Suprapubic skin (tissue), 4 donors: ENCODE measurements around the gene HCN2.

Experiments used
- EP300 ChIP-seq: sonication (generic); formaldehyde crosslinking; IDR thresholded peaks from one replicate; pipeline ENCODE4 v1.6.1; 2017; ENCODE audit warnings: antibody characterized with exemption
- POLR2AphosphoS5 ChIP-seq, 3 donors: sonication (generic); formaldehyde crosslinking; IDR thresholded peaks; one replicate each; pipeline ENCODE4 v1.6.1; 2017; ENCODE audit warnings: antibody characterized with exemption in 3 of 3
- TF ChIP-seq, protein P1 (sequence below), 2 donors: fragments of 200-600 bp in 1 of 2; fragments of 450-650 bp in 1 of 2; sonication (generic) in 1 of 2; IDR thresholded peaks; one replicate each; pipeline ENCODE4 v1.5.1; 2016 to 2019; ENCODE audit warnings: antibody characterized with exemption in 2 of 2, mild to moderate bottlenecking in 1 of 2, moderate library complexity in 1 of 2

DNA sequence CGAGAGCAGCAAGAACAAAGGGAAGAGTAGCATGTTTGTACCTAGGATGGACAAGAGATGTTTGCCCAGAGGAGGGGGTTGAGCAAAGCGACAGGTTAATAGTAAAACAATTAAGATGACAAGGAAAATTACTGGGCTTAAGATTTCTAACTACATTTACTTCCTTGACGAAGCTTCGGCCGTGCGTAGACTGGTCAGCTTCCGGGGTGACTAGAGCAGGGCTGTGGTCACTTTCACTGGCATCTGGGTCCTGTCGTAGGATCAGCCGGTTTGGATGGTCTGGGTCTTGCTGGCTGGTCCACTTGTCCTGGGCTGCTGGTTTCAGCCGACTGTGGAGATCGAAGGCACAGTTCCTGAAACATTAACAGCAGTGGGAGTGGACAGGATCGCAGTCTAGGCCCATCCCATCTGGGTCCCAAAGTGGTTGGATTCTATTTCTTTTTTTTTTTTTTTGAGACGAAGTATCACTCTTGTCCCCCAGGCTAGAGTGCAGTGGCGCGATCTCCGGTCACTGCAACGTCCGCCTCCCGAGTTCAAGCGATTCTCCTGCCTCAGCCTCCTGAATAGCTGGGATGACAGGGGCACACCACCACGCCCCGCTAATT is 22.3 kb upstream of the HCN2 start:
- TF ChIP-seq, protein P1, sequence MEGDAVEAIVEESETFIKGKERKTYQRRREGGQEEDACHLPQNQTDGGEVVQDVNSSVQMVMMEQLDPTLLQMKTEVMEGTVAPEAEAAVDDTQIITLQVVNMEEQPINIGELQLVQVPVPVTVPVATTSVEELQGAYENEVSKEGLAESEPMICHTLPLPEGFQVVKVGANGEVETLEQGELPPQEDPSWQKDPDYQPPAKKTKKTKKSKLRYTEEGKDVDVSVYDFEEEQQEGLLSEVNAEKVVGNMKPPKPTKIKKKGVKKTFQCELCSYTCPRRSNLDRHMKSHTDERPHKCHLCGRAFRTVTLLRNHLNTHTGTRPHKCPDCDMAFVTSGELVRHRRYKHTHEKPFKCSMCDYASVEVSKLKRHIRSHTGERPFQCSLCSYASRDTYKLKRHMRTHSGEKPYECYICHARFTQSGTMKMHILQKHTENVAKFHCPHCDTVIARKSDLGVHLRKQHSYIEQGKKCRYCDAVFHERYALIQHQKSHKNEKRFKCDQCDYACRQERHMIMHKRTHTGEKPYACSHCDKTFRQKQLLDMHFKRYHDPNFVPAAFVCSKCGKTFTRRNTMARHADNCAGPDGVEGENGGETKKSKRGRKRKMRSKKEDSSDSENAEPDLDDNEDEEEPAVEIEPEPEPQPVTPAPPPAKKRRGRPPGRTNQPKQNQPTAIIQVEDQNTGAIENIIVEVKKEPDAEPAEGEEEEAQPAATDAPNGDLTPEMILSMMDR (IDR thresholded peaks at IDR 0.05): no peak
- no peak for TF ChIP-seq EP300
- TF ChIP-seq POLR2AphosphoS5 (IDR thresholded peaks at IDR 0.05): no peak
